GM19239 (cell line): Measurements from ENCODE around the gene NIFK.
"Not testable (repeated sequence)": the region's sequence is repeated elsewhere in the genome, so short reads cannot be mapped to it uniquely, and the experiment has no call there.

ENCODE experiments used
- DNase-seq: peaks from one replicate; pipeline ENCODE4 v3.0.0; 2011; ENCODE audit warnings: low spot score; ENCODE audit not compliant: insufficient read length
- FAIRE-seq: peaks from 2 replicates; lab custom pipeline; 2011; peaks lifted over from hg19 to GRCh38; lab: Jason Lieb, UNC

The NIFK gene

DNA sequence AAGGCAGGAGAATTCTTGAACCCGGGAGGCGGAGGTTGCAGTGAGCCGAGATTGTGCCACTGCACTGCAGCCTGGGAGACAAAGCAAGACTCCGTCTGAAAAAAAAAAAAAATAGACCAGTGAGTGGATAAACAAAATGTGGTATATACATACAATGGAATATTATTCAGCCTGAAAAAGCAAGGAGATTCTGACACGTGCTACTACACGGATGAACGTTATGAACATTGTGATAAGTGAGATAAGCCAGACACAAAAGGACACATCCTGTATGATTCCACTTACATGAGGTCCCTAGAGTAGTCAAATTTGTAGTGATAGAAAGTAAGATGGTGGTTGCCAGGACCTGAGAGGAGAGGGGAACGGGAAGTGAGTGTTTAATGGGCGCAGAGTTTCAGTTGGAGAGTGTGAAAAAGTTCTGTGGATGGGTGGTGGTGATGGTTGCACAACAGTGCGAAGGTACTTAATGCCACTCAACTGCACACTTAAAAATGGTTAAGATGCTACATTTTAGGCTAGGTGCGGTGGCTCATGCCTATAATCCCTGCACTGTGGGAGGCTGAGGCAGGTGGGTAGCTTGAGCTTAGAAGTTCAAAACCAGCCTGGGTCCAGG lies 38.3 kb downstream of the NIFK start:
- DNase-seq: no peak
- FAIRE-seq: no peak

DNA sequence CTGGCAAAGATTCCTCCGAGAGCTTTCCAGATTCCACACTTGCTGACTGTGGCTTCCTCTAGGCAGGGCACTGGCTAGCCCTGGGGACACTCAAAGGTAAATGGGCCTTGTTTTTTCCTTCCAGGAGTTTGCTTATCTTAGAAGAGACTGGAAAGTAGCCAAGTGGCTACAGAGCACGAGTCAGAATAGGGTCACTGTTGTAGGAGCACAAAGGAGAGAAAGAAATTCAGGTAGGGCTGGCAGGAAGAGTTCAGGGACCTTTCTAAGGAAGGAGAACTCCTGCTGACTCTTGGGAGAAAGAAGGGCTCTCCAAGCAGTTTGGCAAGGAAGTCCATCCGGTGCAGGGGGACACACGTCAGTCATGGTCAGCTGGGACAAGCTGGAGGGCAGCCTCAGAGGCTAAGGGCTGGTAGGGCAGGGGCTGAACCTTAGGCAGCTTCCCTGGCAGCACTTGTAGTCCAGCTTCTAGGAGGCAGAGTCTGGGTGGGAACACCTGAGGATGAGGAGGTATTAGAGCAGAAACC lies 39.5 kb downstream of the NIFK start:
- DNase-seq: no peak
- FAIRE-seq: no peak

DNA sequence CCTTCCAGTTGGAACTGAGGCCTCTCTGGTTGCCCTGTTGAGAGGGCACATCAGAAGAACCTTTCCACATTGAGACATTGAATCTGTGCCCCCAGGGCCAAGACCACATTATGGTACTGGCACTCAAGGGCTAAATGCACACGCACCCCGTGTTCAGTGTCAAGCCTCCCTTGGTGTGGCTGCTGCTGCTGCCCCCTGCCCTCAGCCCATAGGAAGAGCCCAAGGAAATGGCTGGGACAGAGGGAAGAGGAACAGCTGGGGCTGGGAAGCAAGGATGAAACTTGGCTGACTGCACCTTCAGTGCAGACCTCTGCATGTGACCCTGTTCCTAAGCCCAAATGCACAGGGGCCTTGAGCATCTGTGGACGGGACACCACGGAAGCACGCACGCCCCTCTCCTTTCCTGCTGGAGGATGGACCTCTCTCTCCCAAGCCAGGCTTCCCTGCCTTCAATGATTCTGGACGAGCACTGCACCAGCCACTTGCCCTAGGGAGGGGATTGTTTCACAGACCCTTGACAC lies 40.2 kb downstream of the NIFK start:
- no peak for DNase-seq
- no peak for FAIRE-seq

DNA sequence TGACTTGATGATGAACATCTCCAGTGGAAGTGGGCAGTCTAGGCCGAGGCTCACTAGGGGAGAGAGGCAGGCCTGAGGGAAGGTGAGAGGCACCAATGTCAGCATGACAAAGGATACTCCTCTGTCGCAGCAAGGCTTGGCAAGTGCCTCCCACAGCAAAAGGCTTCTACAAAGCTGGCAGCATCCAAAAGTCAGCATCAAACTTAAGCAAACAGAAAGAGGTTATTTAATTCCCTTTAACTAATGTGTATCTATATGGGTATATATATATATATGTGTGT lies 41.6 kb downstream of the NIFK start:
- DNase-seq (no peak), FAIRE-seq (no peak)

DNA sequence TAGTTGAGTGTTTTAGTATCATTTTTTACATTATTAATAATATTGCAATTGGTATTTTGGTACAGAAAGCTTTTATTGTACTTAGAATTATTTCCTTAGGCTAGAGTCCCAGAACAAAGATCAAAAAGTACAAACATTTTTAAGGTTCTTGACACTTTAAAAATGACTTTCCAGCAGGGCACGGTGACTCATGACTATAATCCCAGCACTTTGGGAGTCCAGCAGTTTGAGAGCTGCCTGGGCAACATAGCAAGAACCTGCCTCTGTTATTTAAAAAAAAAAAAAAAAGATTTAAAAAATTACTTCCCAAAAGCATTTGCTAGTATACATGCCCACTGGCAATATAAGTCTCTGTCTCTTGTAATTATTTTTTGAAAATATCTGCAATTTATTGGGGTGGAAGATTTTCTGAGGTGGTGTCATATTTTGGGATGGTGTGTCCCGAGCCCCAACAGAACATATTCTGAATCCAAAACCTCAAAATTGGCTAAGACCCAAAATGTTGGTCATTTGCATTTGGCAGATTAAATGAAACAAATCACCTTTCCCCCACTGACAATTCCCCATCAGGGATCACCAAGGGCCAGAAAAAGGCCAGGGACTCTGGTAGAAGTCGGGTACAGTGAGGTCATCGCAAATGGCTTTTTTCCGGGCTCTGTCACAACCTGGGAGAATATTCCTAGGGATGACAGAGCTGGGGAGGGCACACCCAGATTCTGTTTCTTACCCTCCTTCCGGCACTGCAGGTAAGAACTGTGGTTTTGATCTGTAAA lies 42.1 kb downstream of the NIFK start:
- DNase-seq (no peak), FAIRE-seq (no peak)

DNA sequence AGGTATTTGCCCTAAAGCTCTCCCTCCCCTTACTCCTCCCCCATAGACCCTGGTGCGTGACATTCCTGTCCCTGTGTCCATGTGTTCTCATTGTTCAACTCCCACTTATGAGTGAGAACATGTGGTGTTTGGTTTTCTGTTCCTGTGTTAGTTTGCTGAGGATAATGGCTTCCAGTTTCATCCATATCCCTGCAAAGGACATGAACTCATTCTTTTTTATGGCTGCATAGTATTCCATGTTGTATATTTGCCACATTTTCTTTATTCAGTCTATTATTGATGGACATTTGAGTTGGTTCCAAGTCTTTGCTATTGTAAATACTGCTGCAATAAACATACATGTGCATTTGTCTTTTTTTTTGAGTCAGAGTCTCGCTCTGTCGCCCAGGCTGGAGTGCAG lies 46.1 kb downstream of the NIFK start:
- DNase-seq, FAIRE-seq: not testable (repeated sequence)

DNA sequence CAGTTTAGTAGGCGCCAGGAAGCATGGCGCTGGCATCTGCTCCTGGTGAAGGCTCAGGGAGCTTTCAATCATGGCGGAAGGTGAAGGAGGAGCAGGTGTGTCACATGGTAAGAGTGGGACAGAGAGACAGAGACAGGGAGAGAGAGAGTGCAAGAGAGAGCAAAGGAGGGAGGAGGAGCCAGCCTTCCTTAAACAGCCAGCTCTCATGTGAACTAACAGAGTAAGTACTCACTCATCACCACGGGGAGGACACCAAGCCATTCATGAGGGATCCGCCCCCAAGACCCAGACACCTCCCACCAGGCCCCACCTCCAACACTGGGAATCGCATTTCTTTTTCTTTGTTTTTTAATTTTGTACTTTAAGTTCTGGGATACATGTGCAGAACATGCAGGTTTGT lies 46.6 kb downstream of the NIFK start:
- FAIRE-seq: no peak
- DNase-seq: no peak

DNA sequence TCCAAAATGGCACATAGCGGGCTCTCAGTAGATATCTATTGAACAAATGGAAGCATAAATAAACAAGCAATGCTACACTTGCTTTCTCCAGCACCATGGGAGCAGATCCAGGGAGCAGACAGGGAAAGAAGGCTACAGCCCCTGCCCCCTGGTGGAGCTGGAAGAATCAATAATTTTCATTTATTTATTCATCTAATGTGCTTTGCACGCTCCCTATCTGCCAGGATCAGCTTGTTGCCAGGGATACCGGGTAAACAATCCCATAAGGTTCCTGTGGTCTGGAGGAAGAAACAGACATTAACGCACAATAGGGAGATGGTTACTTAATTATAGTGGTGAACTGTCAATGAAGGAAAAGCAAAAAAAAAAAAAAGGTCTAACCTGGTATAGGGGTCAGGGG lies 47.3 kb downstream of the NIFK start:
- no peak for FAIRE-seq
- DNase-seq: no peak

DNA sequence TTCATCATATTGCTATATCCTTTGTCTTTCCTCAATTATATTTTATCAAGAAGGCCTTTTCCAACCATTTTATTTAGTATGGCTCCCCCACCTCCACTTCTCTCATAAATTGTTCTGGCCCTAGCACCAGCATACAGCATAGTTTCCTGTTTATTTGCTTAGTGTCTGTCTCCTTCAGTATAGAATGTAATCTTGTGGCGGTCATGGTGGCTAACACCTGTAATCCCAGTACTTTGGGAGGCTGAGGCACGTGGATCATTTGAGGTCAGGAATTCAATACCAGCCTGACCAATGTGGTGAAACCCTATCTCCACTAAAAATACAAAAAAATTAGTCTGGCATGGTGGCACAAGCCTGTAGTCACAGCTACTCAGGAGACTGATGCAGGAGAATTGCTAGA lies 47.9 kb downstream of the NIFK start:
- no peak for FAIRE-seq

DNA sequence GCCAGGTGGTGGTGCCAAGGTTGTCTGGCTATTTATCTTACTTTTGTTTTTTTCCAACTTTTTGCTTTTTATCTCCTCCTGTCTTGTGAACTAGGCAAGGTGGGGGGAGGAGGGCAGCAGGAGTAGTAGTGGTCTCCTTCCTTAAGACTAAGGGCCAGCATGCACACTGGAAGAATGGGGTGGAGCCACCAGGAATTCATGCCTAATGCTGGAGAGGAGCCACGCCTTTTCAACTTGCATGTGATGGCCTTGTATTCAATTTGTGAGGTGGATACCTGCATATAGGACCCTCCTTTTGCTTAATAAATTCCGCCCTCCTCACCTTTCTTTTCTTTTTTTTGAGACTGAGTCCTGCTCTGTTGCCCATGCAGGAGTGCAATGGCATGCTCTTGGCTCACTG lies 49.8 kb downstream of the NIFK start:
- DNase-seq: no peak
- FAIRE-seq: no peak

More for the DNA sequence above, 47.9 kb downstream of the NIFK start:
- DNase-seq: no peak

DNA sequence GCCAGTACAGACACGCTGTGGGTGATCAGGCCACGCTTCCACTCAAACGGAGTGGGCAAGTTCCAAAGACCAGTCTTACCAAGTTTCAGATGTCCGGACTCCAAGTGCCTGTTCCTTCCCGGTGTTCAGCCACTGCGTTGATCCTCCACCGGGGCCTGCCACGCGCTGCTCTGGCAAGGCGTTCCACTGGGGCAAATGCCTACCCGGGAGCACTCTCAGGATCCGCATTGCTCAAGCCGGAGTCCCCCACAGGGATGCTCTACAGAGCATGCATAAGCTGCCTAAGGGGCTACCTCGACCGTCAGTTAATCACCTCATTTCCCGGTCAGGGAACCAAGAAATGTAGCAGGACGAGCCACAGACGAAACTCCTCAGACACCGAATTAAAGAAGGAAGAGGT lies 50.5 kb downstream of the NIFK start:
- FAIRE-seq: no peak
- DNase-seq: no peak

DNA sequence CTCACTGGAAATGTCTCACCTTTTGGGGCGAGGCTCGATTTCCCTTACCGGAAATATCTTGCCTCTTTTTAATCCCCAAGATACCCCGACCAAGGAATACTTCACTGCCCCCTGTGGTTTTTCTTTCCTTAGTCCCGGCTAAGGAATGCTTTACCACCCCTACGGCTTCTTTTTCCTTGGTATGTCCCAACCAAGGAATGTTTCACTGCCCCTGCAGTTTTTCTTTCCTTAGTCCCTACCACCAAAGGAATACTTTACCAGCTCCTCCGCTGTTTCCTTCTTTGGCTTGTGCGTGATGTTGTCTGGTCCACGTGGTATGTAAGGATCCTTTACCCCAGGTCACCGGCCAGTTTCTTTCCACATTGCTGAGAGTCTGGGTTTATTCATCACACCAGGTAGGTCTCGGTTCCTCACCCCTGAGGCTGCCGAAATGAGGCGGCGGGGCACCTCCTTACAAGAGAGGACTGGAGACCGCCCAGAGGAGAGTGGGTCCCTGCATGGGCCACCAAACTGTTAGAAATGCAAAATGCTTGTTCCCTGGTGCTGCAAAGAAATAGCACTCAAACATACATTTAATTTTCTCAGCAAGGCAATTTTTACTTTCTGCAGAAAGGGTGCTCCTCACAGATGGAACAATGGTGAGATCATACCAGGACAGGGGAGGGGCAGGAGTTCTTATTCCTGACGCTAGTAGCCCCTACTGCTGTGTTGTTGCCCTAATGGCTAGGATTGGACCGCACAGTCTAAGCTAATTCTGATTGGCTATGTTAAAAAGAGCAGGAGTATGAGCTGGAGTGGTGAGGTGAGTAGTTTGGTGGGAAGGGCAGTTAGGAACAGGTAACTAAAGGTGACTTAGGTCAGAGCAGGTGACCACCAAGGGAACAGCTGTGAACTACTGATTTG lies 54.0 kb downstream of the NIFK start:
- no peak for FAIRE-seq
- no peak for DNase-seq

DNA sequence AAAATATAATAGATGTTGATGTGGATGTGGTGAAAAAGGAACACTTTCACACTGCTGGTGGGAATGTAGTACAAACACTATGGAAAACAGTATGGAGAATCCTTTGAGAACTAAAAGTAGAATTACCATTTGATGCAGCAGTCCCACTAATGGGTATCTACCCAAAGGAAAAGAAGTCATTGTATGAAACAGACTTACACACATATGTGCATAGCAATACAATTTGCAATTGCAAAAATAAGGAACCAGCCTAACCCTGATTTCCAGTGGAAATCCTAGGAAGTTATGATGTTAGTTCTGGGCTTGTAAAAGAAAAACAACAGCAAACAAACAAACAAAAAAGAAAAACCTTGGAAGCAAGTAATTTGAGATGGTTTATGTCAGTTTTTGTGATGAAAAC lies 58.8 kb downstream of the NIFK start:
- no peak for DNase-seq
- no peak for FAIRE-seq
